GM18909 (cell line): ENCODE data around the gene TNFRSF1A.

Source experiments
- ATAC-seq: cut with Tn5 transposase; IDR thresholded peaks from one replicate; pipeline ENCODE4 v1.9.1; 2021; ENCODE audit warnings: mild to moderate bottlenecking; ENCODE audit not compliant: unreplicated experiment, poor library complexity

Gene TNFRSF1A

GRCh38 chr12:6285063-6285477, 56.8 kb downstream of the TNFRSF1A start:
- ATAC-seq: peak; percentile 46

GRCh38 chr12:6284273-6284672, 57.6 kb downstream of the TNFRSF1A start:
- no peak for ATAC-seq

- ATAC-seq: no peak
These were observed 59.4 kb downstream of the TNFRSF1A start for GRCh38 chr12:6282453-6282840.

- ATAC-seq: no peak
These were observed 60.6 kb downstream of the TNFRSF1A start for GRCh38 chr12:6281081-6281809.

DNA sequence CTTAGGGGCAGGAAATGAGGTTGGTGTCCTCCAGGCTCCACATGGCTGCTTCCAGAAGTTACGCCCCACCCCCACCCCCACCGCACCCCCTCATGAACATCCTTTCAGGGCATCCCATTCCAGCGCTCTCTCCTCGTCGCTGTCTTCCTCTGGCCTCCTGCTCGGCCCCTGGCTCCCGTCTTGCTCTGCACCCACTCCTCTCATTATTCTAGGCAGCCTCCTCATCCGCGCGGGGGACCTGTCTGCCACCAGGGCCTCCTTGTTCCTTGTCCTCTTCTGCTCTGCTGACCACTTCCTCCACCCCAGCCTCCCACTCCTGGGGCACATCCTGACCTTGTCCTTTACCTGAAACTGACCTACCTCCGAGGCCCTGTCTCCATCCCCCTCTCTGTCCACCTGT, 61.2 kb downstream of the TNFRSF1A start:
- ATAC-seq: no peak

- ATAC-seq: no peak
These were observed 61.8 kb downstream of the TNFRSF1A start for GRCh38 chr12:6280053-6280469.

GRCh38 chr12:6279631-6280030, 62.2 kb downstream of the TNFRSF1A start:
- ATAC-seq: no peak

DNA sequence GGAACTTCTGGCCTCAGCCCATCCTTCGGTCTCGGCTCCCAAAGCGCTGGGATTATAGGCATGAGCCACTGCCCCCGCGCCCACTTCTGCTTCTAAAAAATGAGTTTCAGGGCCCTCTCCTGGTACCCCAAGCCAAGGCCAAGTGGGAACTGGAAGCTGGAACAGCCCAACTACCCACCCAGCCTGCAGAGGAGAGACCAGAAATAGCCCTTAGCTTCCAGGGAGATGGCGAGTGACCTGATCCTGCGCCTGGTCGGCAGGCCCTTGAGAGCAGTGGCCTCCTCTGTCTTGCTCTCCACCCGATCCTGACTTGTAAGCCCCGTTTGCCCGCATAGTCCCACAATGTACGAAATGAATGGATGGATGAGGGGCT, 62.6 kb downstream of the TNFRSF1A start:
- no peak for ATAC-seq
